Measurements from ENCODE around the gene ABCA10.
"Not testable (repeated sequence)": the region's sequence is repeated elsewhere in the genome, so short reads cannot be mapped to it uniquely, and the experiment has no call there.

The ABCA10 gene

GRCh38 chr17:69175625-69176456 is 52.8 kb downstream of the ABCA10 start:
- DNase-seq (ENCODE audit: insufficient read length, low spot score) (no peak), FAIRE-seq (no peak)

GRCh38 chr17:69175262-69175624 is 53.4 kb downstream of the ABCA10 start:
- DNase-seq (ENCODE audit: insufficient read length, low spot score), result no peak
- TF ChIP-seq POLR2A (IDR thresholded peaks at IDR 0.05; ENCODE audit: low read depth, low read length), result no peak
- no peak for TF ChIP-seq POU2F2 (IDR thresholded peaks at IDR 0.05; ENCODE audit: low read depth, low read length)
- no peak for TF ChIP-seq PAX5 (IDR thresholded peaks at IDR 0.05; ENCODE audit: insufficient read depth, low read length, severe bottlenecking)
- no peak for TF ChIP-seq POLR2AphosphoS5 (IDR thresholded peaks at IDR 0.05; ENCODE audit: low read depth, low read length)
- no peak for TF ChIP-seq SPI1 (IDR thresholded peaks at IDR 0.05; ENCODE audit: low read depth, low read length)
- TF ChIP-seq TAF1 (IDR thresholded peaks at IDR 0.05; ENCODE audit: low read depth, low read length), result no peak
- FAIRE-seq, result no peak

More at GRCh38 chr17:69175625-69176456, 52.8 kb downstream of the ABCA10 start:
- TF ChIP-seq POLR2AphosphoS5 (IDR thresholded peaks at IDR 0.05; ENCODE audit: low read depth, low read length) (no peak), SPI1 (IDR thresholded peaks at IDR 0.05; ENCODE audit: low read depth, low read length) (peak; percentile 82), POU2F2 (IDR thresholded peaks at IDR 0.05; ENCODE audit: low read depth, low read length) (no peak)

GRCh38 chr17:69173118-69173517 is 55.5 kb downstream of the ABCA10 start:
- FAIRE-seq, result no peak

GRCh38 chr17:69170377-69170776 is 58.2 kb downstream of the ABCA10 start:
- DNase-seq (ENCODE audit: insufficient read length, low spot score) (no peak), FAIRE-seq (no peak)
- peak; percentile 45; the same call in 1 of the 2 replicates for TF ChIP-seq SPI1 (IDR thresholded peaks at IDR 0.05; ENCODE audit: low read depth, low read length)
- no peak for TF ChIP-seq POLR2A (IDR thresholded peaks at IDR 0.05; ENCODE audit: low read depth, low read length)

More at GRCh38 chr17:69173118-69173517, 55.5 kb downstream of the ABCA10 start:
- TF ChIP-seq POU2F2 (IDR thresholded peaks at IDR 0.05; ENCODE audit: low read depth, low read length) (no peak), SPI1 (IDR thresholded peaks at IDR 0.05; ENCODE audit: low read depth, low read length) (no peak)
- DNase-seq (ENCODE audit: insufficient read length, low spot score), result no peak

GRCh38 chr17:69168642-69169041 is 60.0 kb downstream of the ABCA10 start:
- not testable (repeated sequence) for DNase-seq (ENCODE audit: insufficient read length, low spot score); FAIRE-seq

- TF ChIP-seq TAF1 (IDR thresholded peaks at IDR 0.05; ENCODE audit: low read depth, low read length) (no peak), POU2F2 (IDR thresholded peaks at IDR 0.05; ENCODE audit: low read depth, low read length) (no peak), PAX5 (IDR thresholded peaks at IDR 0.05; ENCODE audit: insufficient read depth, low read length, severe bottlenecking) (no peak), POLR2AphosphoS5 (IDR thresholded peaks at IDR 0.05; ENCODE audit: low read depth, low read length) (no peak), POLR2A (IDR thresholded peaks at IDR 0.05; ENCODE audit: low read depth, low read length) (no peak), SPI1 (IDR thresholded peaks at IDR 0.05; ENCODE audit: low read depth, low read length) (no peak)
- no peak for FAIRE-seq
Measured at GRCh38 chr17:69166957-69167356, 61.7 kb downstream of the ABCA10 start.

GRCh38 chr17:69164206-69164605 is 64.4 kb downstream of the ABCA10 start:
- DNase-seq (ENCODE audit: insufficient read length, low spot score) (no peak), FAIRE-seq (no peak)
- TF ChIP-seq POLR2A (IDR thresholded peaks at IDR 0.05; ENCODE audit: low read depth, low read length) (no peak), POLR2AphosphoS5 (IDR thresholded peaks at IDR 0.05; ENCODE audit: low read depth, low read length) (no peak), SPI1 (IDR thresholded peaks at IDR 0.05; ENCODE audit: low read depth, low read length) (no peak), POU2F2 (IDR thresholded peaks at IDR 0.05; ENCODE audit: low read depth, low read length) (no peak), PAX5 (IDR thresholded peaks at IDR 0.05; ENCODE audit: insufficient read depth, low read length, severe bottlenecking) (no peak), TAF1 (IDR thresholded peaks at IDR 0.05; ENCODE audit: low read depth, low read length) (no peak)

More at GRCh38 chr17:69166957-69167356, 61.7 kb downstream of the ABCA10 start:
- no peak for DNase-seq (ENCODE audit: insufficient read length, low spot score)

- DNase-seq (ENCODE audit: insufficient read length, low spot score), result no peak
- TF ChIP-seq SPI1 (IDR thresholded peaks at IDR 0.05; ENCODE audit: low read depth, low read length) (no peak), PAX5 (IDR thresholded peaks at IDR 0.05; ENCODE audit: insufficient read depth, low read length, severe bottlenecking) (no peak), TAF1 (IDR thresholded peaks at IDR 0.05; ENCODE audit: low read depth, low read length) (no peak)
- no peak for FAIRE-seq
Measured at GRCh38 chr17:69159418-69159817, 69.2 kb downstream of the ABCA10 start.

- no peak for FAIRE-seq
- no peak for TF ChIP-seq SPI1 (IDR thresholded peaks at IDR 0.05; ENCODE audit: low read depth, low read length)
- TF ChIP-seq POLR2A (IDR thresholded peaks at IDR 0.05; ENCODE audit: low read depth, low read length), result no peak
- no peak for TF ChIP-seq TAF1 (IDR thresholded peaks at IDR 0.05; ENCODE audit: low read depth, low read length)
- TF ChIP-seq PAX5 (IDR thresholded peaks at IDR 0.05; ENCODE audit: insufficient read depth, low read length, severe bottlenecking), result no peak
- TF ChIP-seq POLR2AphosphoS5 (IDR thresholded peaks at IDR 0.05; ENCODE audit: low read depth, low read length), result no peak
- TF ChIP-seq POU2F2 (IDR thresholded peaks at IDR 0.05; ENCODE audit: low read depth, low read length), result no peak
- DNase-seq (ENCODE audit: insufficient read length, low spot score), result no peak
Measured at GRCh38 chr17:69154267-69154666, 74.4 kb downstream of the ABCA10 start.

GRCh38 chr17:69150333-69150732 is 78.3 kb downstream of the ABCA10 start:
- FAIRE-seq (no peak), DNase-seq (ENCODE audit: insufficient read length, low spot score) (no peak)
- no peak for TF ChIP-seq POU2F2 (IDR thresholded peaks at IDR 0.05; ENCODE audit: low read depth, low read length)
- TF ChIP-seq SPI1 (IDR thresholded peaks at IDR 0.05; ENCODE audit: low read depth, low read length), result no peak
- TF ChIP-seq TAF1 (IDR thresholded peaks at IDR 0.05; ENCODE audit: low read depth, low read length), result no peak
- no peak for TF ChIP-seq POLR2AphosphoS5 (IDR thresholded peaks at IDR 0.05; ENCODE audit: low read depth, low read length)
- TF ChIP-seq POLR2A (IDR thresholded peaks at IDR 0.05; ENCODE audit: low read depth, low read length), result no peak
- TF ChIP-seq PAX5 (IDR thresholded peaks at IDR 0.05; ENCODE audit: insufficient read depth, low read length, severe bottlenecking), result no peak

All from GM12891 (cell line).